T47D (cell line): Measurements from ENCODE around the gene ASS1.

Source experiments
- DNase-seq, 2 experiments: peaks; one replicate each; pipeline versions ENCODE4 v3.0.0 to v3.0.0-alpha.2; 2011 to 2012; ENCODE audit warnings: low read depth in 1 of 2, low spot score in 1 of 2
- JUND ChIP-seq: IDR thresholded peaks from 2 replicates; pipeline ENCODE4 v1.6.1; 2012; ENCODE audit warnings: low read depth
- in situ Hi-C: cut with HindIII; loops from 2 replicates; pipeline ENCODE4 v1.10.0; 2016; ENCODE audit warnings: low sequenced_read_pairs, low pct_unique_long_range_greater_than_20kb

ASS1 gene

GRCh38 chr9:130468566-130468965 lies 23.8 kb downstream of the ASS1 start:
- in situ Hi-C loops, result no loop called here
- no peak for DNase-seq
- TF ChIP-seq JUND, result no peak

- DNase-seq, result no peak
- in situ Hi-C loops, result no loop called here
- no peak for TF ChIP-seq JUND
Observed at GRCh38 chr9:130470269-130470668, 25.5 kb downstream of the ASS1 start.

- in situ Hi-C loops, result no loop called here
- no peak for DNase-seq
- TF ChIP-seq JUND, result no peak
Observed at GRCh38 chr9:130470950-130471349, 26.2 kb downstream of the ASS1 start.

DNA sequence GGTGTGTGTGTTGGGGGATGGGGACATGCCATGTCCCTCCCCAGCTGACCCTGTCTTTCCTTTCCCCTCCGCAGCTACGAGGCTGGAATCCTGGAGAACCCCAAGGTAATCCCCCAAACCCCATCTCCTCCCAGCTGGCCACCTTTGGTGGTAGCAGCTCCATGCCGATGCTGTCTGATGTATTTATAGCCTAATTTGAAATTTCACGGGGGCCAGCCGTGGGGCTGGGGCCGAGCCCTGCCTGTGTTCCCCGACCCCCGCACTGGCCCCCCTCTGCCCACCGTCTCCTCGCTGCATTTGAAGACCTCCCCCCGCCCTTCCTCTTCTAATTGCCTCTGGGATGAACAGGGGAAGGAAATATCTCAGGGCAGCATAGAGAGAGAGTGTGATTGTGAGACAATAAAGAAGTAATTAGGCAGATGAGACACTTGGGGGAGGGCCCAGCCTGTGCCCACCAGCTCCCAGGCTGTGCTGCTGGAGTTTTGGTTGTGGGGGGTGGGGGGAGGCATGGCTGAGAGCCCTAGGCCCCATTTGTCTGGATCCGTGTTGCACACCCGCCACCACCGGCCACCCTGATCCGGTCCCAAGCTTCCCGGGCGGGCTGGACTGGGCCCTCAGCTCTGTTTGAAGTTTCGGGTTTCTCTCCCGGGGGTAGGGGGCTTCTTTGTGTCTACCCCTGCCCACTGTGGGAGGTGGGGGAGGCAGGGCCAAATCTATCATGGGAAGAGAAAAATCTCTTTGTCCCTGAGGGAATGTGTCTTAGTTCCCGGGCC lies 26.8 kb downstream of the ASS1 start:
- in situ Hi-C loops, result no loop called here
- DNase-seq, result no peak
- TF ChIP-seq JUND, result no peak

GRCh38 chr9:130472184-130472705 lies 27.5 kb downstream of the ASS1 start:
- DNase-seq, result no peak
- in situ Hi-C loops, result no loop called here
- TF ChIP-seq JUND, result no peak

GRCh38 chr9:130473009-130473408 lies 28.2 kb downstream of the ASS1 start:
- DNase-seq, result no peak
- in situ Hi-C loops, result no loop called here
- no peak for TF ChIP-seq JUND

DNA sequence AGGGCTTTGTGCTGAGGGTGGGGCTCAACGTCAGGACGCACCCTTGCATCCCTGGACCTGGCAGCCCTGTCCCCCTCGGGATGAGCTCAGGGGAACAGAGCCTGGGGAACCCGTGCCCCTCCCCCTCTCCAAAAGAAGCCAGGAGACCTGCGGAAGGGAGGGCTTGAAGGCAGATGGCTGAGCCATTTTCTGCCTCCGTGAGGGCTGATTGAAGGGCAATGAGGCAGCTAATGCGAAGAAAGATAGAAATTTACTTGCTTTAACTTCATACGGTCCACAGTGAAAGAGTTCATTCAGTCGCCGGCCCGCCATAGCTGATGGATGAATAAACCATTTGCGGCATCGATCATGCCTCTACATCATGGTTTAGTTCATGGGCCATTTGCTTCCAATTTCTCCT lies 28.8 kb downstream of the ASS1 start:
- TF ChIP-seq JUND, result no peak
- in situ Hi-C loops, result no loop called here
- no peak for DNase-seq

DNA sequence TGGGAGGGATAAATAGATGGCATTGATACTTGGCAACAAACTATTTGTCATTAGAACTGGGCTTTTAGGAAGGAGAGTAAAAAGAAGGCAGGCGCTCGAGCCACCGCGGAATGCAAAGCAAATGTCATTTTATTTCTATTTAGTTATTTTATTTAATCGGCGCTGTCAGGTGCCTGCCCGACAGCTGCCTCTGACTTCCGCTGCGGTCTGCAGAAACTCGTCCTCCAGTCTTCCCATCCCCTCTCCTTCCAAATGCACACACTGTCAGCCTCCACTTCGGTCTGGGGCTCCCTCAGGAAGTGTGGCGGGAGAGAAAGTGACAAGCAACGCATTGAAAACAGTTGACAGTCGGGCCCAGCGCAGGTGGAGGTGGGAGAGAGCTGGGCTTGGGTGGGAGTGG lies 29.3 kb downstream of the ASS1 start:
- DNase-seq, result no peak
- in situ Hi-C loops, result no loop called here
- TF ChIP-seq JUND, result no peak

- no peak for TF ChIP-seq JUND
- no peak for DNase-seq
- in situ Hi-C loops, result no loop called here
Observed at GRCh38 chr9:130476151-130476730, 31.5 kb downstream of the ASS1 start.

- in situ Hi-C loops, result no loop called here
- no peak for DNase-seq
- TF ChIP-seq JUND, result no peak
Observed at GRCh38 chr9:130477564-130477963, 32.8 kb downstream of the ASS1 start.

- no peak for TF ChIP-seq JUND
- in situ Hi-C loops, result no loop called here
- DNase-seq, result no peak
Observed at GRCh38 chr9:130478152-130478551, 33.4 kb downstream of the ASS1 start.

- no peak for TF ChIP-seq JUND
- no peak for DNase-seq
- in situ Hi-C loops, result no loop called here
Observed at GRCh38 chr9:130478736-130479575, 34.2 kb downstream of the ASS1 start.

DNA sequence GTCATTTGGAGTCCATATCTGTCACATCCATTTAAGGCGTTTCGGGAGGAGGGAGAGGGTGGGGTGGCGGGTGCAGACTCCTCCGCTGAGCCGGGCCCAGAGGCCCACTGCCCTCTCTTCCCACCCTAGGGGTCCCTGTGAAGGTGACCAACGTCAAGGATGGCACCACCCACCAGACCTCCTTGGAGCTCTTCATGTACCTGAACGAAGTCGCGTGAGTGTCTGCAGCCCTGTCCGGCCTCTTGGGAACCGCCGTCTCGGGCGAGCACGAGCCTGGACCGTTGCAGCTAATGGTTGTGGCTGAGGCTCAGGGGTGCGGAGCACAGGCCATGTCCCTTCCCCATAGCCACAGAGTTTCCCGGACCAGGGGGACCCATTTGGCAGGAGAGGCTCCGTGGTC lies 34.8 kb downstream of the ASS1 start:
- no peak for DNase-seq
- TF ChIP-seq JUND, result no peak
- in situ Hi-C loops, result no loop called here
